ENCODE results near the gene NPPC.
"Not testable (repeated sequence)": the region's sequence is repeated elsewhere in the genome, so short reads cannot be mapped to it uniquely, and the experiment has no call there.

Gene NPPC, protein sequence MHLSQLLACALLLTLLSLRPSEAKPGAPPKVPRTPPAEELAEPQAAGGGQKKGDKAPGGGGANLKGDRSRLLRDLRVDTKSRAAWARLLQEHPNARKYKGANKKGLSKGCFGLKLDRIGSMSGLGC

DNA sequence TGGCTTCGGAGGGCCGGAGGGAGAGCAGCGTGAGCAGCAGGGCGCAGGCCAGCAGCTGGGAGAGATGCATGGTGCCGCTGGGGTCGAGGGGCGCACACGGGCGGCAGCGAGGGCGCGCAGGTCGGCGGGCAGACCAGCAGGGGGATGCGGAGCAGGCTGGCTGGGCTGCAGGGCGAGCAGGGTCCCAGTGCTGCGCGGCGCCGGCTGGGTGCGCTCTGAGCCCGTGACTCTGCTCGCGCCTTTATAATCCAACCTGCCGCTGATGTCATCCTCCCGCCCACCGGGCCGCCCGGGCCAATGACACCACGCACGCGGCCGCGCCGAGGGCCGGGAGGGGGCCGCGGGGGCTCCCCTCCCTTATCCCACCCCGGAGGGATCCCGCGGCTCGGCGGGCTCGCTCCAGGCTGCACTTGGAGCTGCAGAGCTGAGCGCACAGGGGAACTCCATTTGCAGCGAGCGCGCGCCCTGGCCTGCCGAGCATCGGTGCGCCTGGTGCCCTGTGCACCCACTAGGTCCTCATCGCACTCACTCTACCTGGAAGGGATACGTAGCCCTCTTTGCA is at the start of gene NPPC:
TSS of gene NPPC (minus strand) at position 217 of the 562 bp plus-strand sequence. CDS start at position 70, 147 bp downstream.
- peak; percentile 1 for DNase-seq

DNA sequence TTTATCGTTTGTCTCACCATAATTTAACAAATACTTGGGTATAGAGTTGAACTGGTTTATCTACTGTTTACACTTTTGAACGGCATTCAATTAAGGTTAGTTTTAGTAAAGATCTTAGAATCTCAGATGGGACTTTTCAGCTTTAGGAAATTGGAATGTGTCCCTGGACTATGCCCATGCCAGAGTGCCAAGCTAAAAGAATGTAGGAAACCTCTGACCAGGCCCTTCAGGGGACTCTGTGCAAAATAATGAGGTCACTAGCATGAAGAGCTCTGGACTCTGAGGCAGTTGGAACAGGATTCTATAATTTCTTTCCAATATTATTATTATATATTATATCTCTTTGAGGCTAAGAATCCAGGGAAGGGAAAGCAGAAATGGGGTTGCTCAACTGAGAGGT is 48.8 kb upstream of the NPPC start:
- DNase-seq: no peak

DNA sequence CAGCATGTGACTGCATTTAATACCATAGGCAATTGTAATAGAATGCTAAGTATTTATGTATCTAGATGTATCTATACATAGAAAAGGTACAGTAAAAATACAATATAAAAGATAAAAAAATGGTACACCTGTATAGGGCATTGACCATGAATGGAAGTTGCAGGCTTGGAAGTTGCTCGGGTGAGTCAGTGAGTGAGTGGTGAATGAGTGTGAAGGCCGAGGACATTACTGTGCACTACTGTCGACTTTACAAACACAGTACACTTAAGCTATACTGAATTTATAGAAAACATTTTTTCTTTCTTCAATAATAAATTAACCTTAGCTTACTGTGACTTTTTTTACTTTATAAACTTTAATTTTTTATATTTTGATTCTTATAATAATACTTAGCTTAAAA is 44.3 kb upstream of the NPPC start:
- DNase-seq: no peak

DNA sequence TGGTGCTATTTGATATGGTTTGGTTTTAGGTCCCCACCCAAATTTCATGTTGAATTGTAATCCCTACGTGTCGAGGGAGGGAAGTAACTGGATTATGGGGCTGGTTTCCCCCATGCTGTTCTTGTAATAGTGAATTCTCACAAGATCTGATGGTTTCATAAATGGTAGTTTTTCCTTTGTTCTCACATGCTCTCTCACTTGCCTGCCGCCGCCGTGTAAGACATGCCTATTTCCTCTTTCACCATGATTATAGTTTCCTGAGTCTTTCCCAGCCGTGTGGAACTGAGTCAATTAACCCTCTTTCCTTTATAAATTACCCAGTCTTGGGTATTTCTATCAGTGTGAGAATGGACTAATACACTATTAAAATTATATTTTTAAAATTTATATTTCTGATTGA is 42.6 kb upstream of the NPPC start:
- DNase-seq: no peak

DNA sequence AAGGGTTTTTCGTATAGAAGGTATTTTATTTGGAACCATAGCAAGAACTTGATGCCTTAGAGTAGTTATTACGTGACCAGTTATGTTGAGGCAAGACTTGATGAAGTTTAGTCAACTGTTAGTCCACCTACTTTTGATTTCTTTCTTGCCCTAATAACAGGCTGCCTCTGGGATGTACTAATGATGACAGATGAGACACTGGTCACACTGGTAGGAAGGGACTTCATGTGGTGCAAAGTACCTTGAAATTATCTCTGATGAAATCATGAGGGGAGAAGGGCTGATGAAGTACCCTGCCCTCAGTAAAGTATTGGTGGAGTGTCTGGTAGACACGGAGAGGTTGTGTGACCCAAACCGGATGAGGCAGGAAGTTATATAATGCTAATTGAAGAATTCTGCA is 40.7 kb upstream of the NPPC start:
- no peak for DNase-seq

DNA sequence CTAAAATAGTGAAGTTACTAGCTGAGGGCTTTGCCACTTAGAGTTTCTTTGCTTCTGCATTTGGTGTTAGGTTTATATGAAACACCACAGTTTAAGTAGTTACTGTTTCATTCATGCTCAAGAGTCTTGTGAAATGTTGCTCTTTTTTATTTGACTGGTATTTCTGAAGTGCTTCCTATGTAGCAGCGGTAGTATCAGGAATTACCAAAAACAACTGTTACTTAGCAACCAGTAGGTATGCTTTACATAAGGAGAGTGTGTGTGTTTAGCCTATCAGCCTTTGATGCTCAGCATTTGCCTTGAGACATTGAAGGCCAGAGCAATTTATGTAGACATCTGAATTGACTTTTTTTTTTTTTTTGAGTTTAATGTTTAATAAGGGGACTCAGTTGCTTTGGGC is 38.9 kb upstream of the NPPC start:
- no peak for DNase-seq

DNA sequence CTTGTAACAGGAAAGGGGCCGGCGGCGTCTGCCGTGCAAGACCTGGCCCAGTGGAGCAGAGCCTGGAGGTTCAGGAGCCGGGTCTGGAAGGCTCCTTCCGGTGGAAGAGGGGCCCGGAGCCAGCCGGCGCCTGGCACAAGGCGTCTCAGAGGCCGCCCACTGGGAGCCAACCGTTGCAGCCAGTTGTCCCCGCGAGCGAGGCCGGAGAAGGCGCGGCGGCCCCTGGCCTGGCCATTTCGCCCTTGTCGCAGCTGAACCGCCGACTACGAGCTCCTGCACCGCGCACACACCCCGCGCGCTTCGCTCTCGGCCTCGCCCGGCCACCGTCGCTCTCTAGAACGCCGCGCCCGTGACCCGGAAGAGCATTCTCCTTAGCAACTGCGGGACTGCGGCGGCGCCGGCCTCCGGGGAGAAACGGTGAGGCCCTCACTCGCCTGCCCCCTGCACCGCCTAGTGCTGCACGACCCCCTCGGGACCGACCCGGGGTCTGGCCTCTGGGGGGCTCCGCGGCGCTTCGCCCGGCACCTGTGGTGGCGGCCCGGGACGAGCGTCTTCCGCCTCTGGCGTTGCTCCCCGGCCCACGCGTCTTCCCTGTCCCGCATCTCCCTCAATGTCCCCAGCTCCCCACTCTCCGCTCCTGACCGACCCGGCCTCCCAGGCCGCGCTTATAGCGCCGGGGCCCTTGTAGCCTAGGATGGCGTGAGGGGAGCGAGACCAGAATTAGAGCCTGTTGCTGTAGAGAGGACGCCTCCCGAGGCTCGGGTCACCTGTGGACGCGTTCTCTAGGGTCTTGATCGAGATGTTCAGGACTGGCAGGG is 35.4 kb upstream of the NPPC start, which contains the start of gene DIS3L2:
TSS of gene DIS3L2 (plus strand) at position 365 of the 818 bp plus-strand sequence. CDS start 53,215 bp downstream, outside the sequence.
- peak; percentile 30 for DNase-seq

DNA sequence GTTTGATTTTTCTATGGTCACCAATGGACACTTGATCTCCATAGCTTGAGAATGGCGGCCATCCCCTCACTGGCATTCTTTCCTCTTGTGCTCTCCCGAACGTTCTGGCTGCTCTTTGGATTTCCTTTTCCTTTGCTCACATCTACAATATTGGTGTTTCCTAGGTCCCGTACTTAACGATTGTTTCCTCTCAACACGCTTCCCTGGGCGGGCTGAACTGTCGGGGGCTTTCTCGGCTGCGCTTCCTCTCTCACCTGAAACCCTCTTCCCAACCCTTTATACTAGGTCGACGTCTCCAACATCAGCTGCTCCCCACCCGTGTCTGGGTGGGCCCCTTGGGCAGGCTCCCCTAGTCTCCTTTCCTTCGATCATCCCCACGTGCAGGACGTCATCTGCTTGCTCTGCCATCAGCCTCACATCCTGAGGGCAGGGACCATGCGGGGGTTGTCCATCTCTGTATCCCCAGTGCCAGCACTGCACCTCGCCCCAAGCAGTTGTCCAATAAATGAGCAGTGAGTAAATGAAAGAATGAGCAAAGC is 34.7 kb upstream of the NPPC start:
- DNase-seq: no peak

DNA sequence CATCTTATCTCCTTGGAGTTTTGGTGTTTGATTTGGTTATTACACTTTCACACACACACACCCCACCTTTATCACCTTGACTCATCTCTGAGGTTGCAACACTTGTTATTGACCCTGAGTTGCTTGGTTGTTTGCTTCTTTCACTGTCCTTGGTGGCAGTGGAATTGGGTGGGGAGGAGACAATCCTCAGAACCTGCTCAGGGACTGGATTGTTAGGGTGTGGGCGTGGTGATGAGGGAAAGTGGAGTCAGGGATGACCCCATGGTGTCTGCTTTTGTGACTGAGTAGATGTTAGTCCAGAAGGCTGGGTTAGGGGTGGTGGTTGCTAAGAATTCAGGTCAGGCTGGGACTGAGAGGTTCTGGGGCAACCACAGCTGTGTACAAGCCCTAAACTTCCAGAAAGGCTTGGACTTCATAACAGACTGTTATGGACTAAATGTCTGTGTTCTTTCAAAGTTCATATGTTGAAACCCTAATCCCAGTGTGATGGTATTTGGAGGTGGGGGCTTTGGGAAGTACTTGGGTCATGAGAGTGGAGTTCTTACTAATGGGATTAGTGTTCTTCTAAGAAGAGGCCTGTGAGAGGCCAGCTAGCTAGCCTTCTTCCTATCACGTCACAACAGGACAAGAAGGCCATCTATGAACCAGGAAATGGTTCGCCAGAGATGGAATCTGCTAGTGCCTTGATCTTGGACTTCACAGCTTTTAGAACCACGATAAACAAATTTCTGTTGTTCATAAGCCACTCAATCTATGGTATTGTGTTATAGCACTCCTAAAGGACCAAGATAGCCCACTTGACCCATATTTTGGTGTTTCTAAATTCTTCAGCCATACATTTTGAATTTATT is 31.9 kb upstream of the NPPC start:
- DNase-seq: no peak

DNA sequence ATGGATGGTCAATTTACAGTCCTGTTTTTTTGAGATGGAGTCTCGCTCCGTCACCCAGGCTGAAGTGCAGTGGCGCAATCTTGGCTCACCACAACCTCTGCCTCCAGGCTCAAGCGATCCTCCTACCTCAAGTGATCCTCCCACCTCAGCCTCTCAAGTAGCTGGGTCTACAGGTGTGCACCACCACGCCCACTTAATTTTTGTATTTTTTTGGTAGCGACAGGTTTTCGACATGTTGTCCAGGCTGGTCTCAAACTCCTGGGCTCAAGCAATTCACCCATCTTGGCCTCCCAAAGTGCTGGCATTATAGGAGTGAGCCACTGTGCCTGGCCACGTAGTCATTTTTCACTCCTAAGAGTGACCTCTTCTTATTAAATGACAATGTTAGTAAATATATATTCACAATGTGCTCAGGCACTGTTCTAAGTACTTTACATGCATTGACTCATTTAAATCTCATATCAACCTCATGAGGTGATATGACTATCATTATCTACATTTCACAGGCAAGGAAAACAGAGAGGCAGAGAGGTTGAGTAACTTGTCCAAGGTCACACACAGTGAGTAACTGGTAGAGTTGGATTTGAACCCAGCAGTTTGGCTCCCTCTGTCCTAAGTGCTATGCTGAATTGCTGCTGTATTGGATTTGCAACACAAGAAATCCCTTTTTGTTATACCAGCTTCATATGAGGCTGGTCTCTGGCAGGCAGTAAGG is 29.7 kb upstream of the NPPC start:
- no peak for DNase-seq

DNA sequence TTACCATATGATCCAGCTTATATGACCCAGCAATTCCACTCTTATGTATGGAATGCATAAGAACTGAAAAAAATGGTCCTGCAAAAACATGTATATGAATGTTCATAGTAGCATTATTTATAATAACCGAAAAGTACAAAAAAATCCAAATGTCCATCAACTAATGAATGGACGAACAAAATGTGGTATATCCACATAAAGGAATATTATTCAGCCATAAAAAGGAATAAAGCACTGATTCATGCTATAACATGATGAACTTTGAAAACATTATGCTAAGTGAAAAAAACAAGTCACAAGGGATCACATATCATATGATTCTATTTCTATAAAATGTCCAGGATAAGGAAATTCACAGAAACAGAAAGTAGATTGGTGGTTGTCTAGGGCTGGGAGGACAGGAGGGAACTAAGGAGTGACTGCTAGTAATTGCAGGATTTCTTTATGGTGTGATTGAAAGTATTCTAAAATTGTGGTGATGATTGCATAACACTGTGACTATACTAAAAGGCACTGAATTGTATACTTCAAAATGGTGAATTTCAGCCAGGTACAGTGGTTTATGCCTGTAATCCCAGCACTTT is 25.3 kb upstream of the NPPC start:
- no peak for DNase-seq

DNA sequence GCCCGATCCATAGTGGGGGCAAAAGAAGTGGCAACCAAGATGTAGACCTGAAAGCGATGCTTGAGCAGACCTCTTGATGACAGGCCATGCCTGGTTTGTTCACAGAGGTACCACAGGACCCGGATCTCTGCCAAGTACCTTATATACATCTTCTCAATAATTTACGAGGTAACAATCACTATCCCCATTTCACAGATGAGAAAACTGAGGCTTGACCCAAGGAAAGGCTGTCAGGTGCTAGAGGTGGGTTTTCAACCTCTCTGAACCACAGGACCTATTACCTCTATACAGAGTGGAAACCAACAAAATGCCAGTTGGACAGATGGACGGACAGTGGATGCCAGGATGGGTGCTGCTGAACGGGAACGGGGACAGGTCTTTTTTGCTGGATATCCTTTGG is 21.5 kb upstream of the NPPC start:
- DNase-seq: no peak

DNA sequence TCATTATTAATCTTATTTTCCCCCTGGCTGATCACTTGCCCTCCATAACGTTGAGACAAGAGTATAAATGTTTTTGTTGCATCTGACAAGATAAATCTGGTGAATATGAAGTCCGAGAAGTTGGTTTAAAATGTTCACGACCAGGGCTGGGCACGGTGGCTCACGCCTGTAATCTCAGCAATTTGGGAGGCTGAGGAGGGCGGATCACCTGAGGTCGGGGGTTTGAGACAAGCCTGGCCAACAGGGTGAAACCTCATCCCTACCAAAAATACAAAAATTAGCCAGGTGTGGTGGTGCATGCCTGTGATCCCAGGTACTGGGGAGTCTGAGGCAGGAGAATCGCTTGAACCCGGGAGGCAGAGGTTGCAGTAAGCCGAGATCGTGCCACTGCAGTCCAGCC is 20.9 kb upstream of the NPPC start:
- not testable (repeated sequence) for DNase-seq

DNA sequence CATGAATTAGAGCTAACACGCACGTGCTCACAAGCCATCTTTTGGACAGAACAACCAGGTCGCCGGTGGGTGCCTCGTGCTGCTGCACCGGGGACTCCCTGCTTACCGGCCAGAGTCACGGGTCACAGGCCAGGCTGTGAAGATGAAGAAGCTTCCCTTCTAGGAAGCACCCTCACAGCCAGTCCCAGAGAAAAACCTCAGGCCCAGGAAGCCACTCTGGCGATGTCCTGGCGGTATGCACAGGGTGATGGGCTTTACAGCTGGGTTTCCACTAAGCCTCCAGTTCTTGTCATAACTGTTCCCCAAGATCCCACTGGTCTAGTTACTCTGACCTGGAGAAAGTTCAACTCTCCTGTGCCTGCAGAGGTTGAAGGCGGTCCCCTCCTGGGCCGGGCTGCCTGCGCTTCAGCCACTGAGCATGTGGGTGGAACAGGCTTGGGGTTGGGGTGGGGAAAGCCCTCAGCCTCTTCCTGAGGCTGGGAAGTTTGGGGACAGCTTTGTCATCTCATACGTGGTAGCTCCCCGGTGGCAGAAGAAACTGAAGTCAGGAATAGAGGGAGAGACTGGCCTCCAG is 20.1 kb upstream of the NPPC start:
- no peak for DNase-seq

DNA sequence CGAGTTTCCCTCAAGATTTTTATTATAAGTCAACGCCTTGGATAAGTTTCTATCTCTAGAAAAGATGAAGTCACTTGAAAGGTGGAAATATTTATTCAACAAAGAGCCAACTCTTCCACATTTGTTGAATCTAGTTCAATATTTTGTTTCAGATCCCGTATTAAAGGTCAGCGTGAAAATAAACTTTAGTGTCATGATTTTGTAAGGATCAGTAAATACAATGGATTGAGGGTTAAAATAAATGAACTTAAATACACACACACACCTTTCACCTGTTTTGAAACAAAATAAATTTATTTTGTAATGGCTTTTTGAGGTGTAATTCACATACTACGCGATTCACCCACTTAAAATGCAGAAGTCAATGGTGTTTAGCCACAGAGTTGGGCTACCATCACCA is 16.0 kb upstream of the NPPC start:
- DNase-seq: no peak

DNA sequence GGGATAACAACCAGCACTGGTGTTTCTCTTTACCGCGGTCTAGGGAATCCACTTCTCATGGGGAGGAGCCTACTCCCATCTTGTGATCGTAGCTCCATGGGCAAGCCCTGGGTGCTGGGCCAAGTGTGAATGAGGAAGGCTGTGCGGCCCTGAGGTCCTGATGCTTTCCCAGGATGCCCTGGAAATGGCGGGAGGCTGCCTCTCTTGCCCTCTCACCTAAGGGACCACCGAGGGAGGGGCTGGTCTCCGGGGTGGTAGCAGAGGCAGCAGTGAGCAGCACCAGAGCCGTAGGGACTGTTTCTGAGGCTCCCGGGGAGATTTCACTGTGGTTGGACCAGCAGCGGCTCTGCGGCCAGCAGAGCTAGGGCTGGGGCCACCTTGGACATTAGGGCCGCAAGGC is 15.5 kb upstream of the NPPC start:
- no peak for DNase-seq

DNA sequence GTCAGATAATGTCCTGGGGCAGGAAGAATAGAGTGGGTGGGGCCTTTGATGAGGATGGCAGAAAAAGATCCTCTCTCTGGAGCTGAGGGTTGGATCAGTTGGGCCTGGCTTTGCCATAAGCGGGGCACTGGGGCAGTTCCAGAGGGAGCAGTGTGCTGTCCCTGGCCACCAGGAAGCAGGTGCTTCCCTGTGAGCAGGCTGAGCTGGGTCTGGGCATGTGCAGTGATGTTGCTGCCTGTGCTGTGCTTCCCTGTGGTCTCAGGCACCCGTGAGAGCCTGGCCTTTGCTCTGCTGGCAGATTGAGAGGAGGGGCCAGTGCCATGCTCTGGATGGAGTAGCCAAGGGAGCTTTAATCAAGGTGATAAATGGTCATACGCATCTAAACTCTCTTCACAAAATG is 14.6 kb upstream of the NPPC start:
- DNase-seq: no peak

DNA sequence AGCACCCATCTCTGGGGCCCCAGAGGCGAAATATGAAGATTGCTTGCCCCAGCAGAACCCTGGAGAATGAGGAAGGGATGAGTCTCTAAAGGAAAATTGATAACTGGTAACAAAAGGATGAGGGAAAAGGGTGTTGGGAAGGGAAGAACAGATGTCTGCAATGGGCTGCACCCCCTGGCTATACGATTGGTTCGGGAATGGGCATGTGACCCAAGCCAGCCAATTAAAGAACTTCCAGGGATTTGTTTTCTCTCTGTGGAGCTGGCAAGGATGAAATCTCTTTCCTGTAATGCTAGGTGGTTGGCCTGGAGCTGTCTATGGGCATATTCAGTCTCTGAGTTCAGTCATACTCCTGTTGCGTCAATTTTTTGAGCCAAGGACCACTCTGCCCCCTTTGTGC is 12.8 kb upstream of the NPPC start:
- no peak for DNase-seq

DNA sequence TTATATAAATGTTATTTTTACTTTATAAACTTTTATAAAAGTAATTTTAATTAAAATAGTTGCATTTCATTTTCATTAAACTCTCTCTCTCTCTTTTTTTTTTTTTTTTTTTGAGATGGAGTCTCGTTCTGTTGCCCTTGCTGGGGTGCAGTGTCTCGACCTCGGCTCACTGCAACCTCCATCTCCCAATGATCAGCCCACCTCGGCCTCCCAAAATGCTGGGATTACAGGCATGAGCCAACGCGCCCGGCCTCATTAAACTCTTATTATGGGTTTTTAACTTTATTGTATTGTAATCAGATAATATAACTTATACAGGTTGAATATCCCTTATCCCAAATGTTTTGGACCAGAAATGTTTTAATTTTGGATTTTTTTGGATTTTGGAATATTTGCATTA is 10.9 kb upstream of the NPPC start:
- DNase-seq: no peak

DNA sequence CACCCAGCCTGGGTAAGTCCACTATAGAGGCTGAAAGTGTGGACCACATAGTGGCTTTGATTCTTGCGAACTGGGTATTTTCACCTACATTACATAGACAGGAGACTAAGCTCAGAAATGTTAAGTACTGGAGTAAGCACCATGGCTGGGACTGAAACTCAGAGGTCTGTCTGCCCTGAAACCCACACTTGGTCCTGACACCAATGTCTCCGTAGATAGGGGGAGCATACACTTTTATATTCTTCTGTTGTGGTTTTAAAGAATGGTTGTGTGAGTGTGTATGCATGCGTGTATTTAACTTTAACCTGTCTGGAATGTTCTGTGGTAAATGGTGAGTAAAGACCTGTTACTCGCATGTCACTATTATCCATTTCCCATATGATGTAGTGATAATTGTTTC is 10.3 kb upstream of the NPPC start:
- DNase-seq: no peak

DNA sequence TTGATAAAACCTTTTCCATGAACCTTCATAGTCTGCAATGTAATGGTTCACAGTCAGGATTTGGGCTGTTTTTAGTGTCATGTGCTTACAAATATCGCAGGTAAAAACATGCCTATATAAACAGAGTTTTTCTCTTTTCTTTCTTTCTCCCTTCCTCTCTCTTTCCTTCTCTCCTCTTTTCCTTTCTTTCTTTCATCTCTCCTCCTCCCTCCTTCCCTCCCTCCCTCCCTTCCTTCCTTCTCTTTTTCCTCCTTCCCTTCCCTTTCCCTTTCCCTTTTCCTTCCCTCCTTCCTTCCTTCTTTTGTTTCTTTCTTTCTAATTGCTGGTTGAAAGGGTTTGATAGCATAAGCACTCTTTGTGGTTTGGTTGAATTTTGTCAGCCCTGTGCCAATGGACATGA is 9.6 kb upstream of the NPPC start:
- DNase-seq: no peak

DNA sequence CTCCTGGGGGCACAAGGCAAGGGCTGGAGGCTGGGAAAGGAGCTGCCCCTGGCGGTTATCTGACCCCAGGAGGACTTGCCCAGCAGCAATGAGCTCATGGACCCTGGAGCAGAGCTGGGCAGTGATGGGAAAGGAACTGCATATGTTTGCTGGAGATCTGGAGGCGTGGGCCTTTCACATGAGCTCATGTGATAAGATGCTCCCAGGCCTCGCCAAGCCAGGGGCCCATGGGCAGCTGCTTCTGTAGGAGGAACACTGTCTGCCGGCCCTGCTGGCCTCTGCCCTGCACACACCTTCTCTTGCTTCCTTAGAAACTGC is 9.0 kb upstream of the NPPC start:
- no peak for DNase-seq
